Measurements from ENCODE around the gene DLGAP4.

The DLGAP4 gene

GRCh38 chr20:36301359-36302119 is 4.6 kb upstream of the DLGAP4 start:
- Histone ChIP-seq H3K79me2 (ENCODE audit: control insufficient read depth, low read length) (no peaks in the 10 kb centered on the region), H3K9me2 (replicated peaks; ENCODE audit: control insufficient read depth, low read length) (no peaks in the 10 kb centered on the region), H3F3A (ENCODE audit: control insufficient read depth, insufficient read depth) (peaks cover 2% of the 10 kb centered on the region; the same call in 1 of the 2 replicates), H3K4me2 (ENCODE audit: low read length) (no peak overlapping the region), H3K36me3 (ENCODE audit: control insufficient read depth, low read length) (no peaks in the 10 kb centered on the region), H3K27me3 (ENCODE audit: control insufficient read depth, low read length) (peaks cover 36% of the 10 kb centered on the region), H3K9me3 (ENCODE audit: control insufficient read depth, insufficient read depth, low read length) (no peaks in the 10 kb centered on the region), H3K4me1 (ENCODE audit: control insufficient read depth, low read length) (no peaks in the 10 kb centered on the region), H4K20me1 (ENCODE audit: control insufficient read depth, insufficient read depth, low read depth, low read length) (no peaks in the 10 kb centered on the region), H3K27ac (ENCODE audit: low read depth, low read length) (no peak overlapping the region), H3K4me3 (ENCODE audit: low read length) (no peak overlapping the region)
- TF ChIP-seq EZH2phosphoT487 (IDR thresholded peaks at IDR 0.05; ENCODE audit: borderline replicate concordance, low read length) (no peak), CTCF (IDR thresholded peaks at IDR 0.05; ENCODE audit: low read depth, low read length, poor library complexity, severe bottlenecking) (no peak)

DNA sequence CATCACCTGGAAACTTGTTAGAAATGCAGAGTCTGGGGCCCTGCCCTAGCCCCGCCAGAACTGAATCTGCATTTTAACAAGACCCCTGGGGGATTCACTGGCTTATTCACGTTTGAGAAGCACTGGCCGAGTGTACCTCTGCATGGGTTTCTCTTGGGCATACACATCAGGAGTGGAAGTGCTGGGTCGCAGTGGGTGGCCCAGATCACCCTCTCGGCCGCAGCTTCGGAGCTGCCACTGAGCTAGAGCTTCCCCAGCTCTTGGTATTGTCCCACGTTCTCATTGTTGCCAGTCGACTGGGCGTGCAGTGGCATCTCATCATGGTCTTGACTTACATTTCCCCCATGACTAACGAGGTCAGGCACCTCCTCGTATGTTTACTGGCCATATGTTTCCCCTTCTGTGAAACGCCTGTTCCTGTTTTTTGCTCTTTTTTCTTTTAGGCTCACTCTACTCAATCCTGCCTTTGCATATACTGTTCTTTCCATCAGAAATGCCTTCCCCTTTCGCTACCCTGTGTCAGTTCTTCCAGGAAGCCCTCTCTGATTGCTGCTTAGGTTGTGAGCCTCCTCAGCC is 3.0 kb upstream of the DLGAP4 start:
- H3F3A ChIP-seq (ENCODE audit: control insufficient read depth, insufficient read depth): peaks cover 2% of the 10 kb centered on the region; the same call in 1 of the 2 replicates
- H3K4me1 ChIP-seq (ENCODE audit: control insufficient read depth, low read length): no peaks in the 10 kb centered on the region
- no peaks in the 10 kb centered on the region for H3K79me2 ChIP-seq (ENCODE audit: control insufficient read depth, low read length)
- TF ChIP-seq CTCF (IDR thresholded peaks at IDR 0.05; ENCODE audit: low read depth, low read length, poor library complexity, severe bottlenecking): no peak
- no peak for TF ChIP-seq EZH2phosphoT487 (IDR thresholded peaks at IDR 0.05; ENCODE audit: borderline replicate concordance, low read length)
- H3K4me2 ChIP-seq (ENCODE audit: low read length): no peak overlapping the region
- no peaks in the 10 kb centered on the region for H3K9me2 ChIP-seq (replicated peaks; ENCODE audit: control insufficient read depth, low read length)
- no peaks in the 10 kb centered on the region for H3K36me3 ChIP-seq (ENCODE audit: control insufficient read depth, low read length)
- no peaks in the 10 kb centered on the region for H4K20me1 ChIP-seq (ENCODE audit: control insufficient read depth, insufficient read depth, low read depth, low read length)
- no peak overlapping the region for H3K4me3 ChIP-seq (ENCODE audit: low read length)
- H3K27ac ChIP-seq (ENCODE audit: low read depth, low read length): no peak overlapping the region
- H3K27me3 ChIP-seq (ENCODE audit: control insufficient read depth, low read length): peaks cover 34% of the 10 kb centered on the region
- H3K9me3 ChIP-seq (ENCODE audit: control insufficient read depth, insufficient read depth, low read length): no peaks in the 10 kb centered on the region

DNA sequence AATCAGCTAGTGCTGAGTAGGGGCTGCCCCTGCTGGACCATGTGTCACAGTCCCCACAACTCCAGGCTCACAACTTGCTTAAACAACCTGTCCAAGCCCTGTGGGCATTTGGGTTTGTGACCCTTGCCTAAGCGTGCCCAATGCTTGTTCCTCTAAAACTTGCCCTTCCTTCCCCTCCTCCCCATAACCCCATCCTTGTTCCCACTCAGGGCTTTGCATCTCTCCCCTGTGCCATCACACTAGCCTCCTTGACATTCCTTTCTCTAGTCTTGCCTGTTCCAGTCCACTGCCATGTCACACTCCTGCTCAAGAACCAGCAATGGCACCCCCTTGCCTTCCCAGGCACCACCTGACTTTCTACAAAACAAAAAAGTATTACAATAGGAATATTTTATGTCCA is 2.3 kb upstream of the DLGAP4 start:
- Histone ChIP-seq H3K27ac (ENCODE audit: low read depth, low read length) (no peak overlapping the region), H3K9me2 (replicated peaks; ENCODE audit: control insufficient read depth, low read length) (no peaks in the 10 kb centered on the region), H3K27me3 (ENCODE audit: control insufficient read depth, low read length) (peaks cover 34% of the 10 kb centered on the region)

More for the DNA sequence above, 2.3 kb upstream of the DLGAP4 start:
- no peak for TF ChIP-seq CTCF (IDR thresholded peaks at IDR 0.05; ENCODE audit: low read depth, low read length, poor library complexity, severe bottlenecking)
- no peak for TF ChIP-seq EZH2phosphoT487 (IDR thresholded peaks at IDR 0.05; ENCODE audit: borderline replicate concordance, low read length)
- no peaks in the 10 kb centered on the region for H3K9me3 ChIP-seq (ENCODE audit: control insufficient read depth, insufficient read depth, low read length)
- no peaks in the 10 kb centered on the region for H4K20me1 ChIP-seq (ENCODE audit: control insufficient read depth, insufficient read depth, low read depth, low read length)
- H3F3A ChIP-seq (ENCODE audit: control insufficient read depth, insufficient read depth): peaks cover 2% of the 10 kb centered on the region; the same call in 1 of the 2 replicates
- no peaks in the 10 kb centered on the region for H3K4me1 ChIP-seq (ENCODE audit: control insufficient read depth, low read length)
- no peaks in the 10 kb centered on the region for H3K36me3 ChIP-seq (ENCODE audit: control insufficient read depth, low read length)
- H3K4me3 ChIP-seq (ENCODE audit: low read length): no peak overlapping the region
- H3K4me2 ChIP-seq (ENCODE audit: low read length): no peak overlapping the region
- no peaks in the 10 kb centered on the region for H3K79me2 ChIP-seq (ENCODE audit: control insufficient read depth, low read length)

Data from DOHH2 (cell line).